NOMO-1 treated with DMSO at 0.1 percent for 48 hours (cell line): Measurements from ENCODE around the gene BDH1.
"Not testable (repeated sequence)": the region's sequence is repeated elsewhere in the genome, so short reads cannot be mapped to it uniquely, and the experiment has no call there.

Source experiments
- DNase-seq: peaks from one replicate; lab custom pipeline; 2025; ENCODE audit not compliant: unreplicated experiment; lab: John Stamatoyannopoulos, UW

BDH1 gene

DNA sequence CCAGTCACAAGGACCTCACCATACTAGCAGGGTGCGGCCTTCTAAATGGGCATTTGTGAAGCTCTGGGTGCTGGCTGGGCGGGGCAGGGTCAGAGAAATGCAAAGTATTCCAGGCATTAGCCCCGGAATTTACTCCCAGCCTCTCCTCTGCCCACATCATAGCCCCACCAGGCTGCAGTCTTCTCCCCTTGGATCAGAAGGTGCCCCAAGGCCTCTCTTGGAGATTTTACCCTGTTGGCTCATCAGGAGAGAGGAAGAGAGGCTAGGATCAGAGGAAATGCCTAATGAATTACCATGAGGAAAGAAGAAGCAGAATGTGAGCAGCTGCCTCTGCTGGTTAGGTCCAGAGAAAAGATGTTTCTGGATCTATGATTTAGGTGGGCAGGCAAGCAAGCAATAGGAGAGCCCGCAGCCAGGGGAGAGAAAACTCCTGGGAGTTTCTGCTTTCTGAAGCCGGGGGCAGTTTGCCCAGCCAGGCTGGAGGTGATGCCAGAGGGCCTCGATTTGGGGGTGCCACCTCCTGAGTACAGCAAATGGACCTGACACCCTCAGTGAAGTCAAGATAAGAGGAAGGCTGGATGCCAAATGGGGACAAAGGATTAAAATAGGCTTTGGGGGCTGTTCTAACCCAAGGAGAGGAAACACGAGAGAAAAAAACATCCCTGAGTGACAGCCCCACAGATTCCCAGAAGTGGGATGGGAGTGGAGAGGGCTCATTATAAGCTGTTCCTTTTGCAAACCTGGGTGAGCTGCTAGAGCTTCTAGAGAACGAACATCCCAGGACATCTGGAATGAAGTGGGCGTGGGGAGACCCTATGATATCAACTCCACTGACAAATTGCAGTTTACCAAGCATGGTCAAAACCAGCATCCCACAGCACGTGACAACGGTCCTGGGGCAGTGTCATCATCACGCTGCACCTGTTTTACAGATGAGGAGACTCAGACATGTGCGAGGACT, 65.4 kb downstream of the BDH1 start:
- DNase-seq = no peak

DNA sequence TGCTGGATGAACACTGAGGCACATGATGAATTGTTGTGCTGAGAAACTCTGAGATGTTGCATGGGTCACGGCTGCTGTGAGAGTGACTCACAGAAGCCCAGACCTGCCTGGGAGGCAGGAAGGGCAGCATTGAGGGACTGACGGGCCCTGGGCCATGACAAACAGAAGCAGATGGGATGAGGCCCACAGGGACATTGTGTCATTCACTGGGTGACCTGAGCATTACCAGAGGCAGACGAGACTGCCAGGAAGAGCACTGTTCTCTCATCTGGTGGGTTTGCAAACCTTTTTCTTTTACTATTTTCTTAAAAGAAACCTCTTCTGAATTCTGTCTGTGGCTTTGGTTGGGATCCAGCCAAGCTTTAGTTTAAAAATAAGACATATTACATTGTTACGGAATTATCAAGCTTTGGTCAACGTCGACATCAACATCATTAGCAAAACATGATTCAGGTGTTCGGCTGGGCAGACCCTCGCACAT, 67.8 kb downstream of the BDH1 start:
- no peak for DNase-seq

DNA sequence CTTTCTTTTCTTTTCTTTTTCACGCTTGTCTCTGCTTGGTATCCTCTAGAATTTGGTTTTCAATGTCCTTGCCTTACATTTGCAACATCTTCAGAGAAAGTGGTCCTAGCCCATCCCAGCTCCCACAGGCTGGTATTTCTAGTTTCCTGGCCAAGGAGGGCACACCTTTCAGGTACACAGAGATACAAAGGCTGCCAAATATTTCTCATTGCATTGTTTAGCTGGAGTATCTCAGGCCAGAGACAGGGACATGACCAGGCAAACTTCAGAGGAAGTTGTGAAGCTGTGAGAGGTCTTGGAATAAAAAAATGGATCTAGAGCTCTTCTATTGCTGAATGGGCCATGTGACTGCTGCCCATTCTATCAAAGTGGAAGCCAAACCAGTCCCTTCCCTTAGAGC, 68.9 kb downstream of the BDH1 start:
- DNase-seq = no peak

DNA sequence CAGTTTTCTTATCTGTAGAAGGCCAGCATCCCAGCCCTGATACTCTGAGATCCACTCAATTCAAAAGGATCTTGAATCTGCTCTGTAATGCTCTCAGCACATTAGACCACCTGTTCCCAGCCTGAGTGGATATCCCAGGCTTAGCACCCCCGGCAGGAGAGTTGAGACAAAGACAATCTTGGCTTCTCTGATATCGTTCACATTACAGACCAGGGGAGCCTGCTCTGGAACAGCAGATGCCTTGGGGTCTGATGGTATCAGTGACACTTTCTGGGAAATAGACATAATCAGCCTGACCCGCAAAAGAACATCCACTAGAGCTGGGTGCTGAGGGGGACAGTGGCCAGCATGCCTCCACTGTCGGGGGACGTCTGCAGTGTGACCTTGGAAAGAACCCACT, 70.6 kb downstream of the BDH1 start:
- no peak for DNase-seq

DNA sequence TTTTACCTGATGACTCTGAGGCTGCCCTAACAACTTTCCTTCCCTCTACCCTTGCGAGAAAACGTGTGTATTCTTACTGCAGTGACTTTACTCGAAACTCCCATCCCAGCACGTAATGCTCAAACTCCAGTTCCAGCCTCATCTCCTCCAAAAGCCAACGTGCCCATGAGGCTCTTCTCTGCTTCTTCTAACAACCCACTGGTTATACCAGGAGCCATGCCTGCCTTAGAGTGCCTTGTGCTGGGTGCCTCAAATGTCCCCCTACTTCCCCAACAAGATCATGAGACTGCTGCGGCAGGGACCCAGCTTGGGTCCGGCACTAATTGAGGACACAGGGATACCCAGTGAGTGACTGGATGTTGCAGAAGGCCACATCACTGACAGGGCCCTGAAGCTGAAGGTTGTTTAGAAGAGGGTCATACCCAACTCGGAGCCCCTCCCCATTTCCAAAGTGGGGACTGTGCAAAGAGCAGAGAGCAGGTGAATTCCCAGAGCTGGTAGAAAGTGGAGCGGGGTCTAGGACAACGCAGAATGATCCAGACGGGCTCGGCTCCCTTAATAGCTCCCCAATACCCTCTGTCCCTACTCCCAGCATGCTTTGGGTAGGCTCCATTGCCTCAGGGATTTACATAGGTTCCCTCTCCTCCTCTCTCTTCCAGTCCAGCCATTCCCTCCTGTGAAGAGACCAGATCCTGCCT, 71.4 kb downstream of the BDH1 start:
- DNase-seq = no peak

DNA sequence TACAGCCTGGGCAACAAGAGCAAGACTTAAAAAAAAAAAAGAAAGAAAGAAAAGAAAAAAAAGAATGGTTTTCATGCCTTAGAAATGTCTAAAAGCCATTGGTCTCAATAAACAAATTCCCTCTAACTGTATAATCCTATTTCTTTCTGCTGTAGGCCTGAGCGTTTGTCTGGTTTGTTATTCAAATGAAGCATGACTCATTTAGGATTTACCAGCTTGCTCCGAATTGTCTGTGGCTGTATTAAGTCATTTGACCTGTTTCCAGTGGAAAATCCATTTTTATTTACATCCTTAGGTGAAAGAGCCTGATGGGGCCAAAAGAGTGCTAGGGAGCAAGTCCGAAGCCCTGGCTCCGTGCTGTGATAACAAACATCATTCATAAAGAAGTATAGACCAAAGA, 73.8 kb downstream of the BDH1 start:
- no peak for DNase-seq

DNA sequence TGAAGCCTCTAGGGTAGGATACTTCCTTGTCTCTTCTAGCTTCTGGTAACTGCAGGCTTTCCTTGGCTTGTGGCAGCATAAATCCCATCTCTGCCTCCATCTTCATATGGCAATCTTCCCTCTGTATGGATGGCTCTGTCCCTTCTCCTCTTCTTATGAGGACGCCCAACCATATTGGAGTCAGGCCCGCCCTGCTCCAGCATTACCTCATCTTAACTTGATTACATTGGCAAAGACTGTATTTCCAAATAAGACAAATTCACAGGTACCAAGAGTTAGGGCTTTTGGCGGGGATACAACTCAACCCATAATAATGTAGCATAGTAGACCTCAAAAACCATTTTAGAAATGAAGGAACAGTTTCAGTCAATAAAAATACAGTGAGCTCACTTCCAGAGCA, 75.4 kb downstream of the BDH1 start:
- no peak for DNase-seq

DNA sequence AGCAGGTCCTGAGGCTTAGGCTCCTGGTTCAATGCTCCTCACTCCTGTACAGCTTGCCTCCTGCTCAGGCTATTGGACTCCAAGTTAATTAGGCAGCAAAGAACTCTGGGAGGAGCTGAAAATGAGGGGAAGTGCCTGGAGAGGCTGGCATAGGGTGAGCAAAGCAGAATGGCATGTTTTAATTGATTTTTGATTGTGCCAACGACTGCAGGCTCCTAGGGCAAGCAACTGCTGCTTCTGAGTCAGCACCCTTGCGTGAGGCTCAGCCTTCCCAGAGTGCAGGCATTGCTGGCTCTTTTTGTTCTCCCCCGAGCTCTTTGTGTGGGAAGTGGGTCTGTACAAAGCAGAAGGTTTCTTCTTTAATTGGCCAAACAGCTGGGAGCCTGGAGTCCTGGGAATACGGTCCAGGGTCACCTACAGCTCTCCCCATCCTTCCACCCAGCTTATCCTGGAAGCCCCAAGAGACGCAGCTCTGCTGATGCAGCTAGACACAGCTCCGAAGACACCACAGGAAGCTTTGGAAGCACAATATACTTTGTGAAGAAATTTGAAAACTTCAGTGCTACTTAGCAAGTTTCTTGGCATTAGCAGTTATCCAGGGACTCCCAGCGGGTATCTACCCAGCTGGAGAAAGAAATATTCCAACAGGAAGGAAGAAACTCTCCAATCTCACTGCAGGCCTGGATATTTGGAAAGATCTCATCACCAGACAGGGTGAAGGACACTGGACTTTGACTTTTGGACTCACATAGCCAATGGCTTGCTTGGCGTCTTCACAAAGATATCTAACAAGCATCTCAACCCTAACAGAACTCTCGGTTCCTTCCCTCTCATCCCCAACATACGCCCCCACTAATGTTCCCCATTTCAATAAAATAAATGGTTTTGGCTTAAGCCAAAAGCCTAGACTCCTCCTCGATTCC, 76.8 kb downstream of the BDH1 start:
- DNase-seq = no peak

DNA sequence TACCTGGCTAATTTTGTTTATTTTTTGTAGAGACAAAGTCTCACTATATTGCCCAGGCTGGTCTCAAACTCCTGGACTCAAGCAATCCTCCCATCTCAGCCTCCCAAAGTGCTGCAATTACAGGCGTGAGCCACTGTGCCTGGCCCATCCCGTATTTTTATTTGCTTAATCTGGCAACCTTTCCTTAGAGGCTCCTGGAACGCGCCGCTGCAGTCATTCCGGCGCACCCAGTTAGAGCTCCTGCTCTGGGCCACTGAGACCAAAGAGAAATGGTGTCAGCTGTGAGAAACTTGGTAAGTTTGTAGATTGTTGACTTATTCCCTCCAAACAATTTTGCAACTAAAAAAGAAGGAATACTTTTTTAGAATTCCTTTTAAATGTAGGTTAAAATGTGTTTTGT, 78.0 kb downstream of the BDH1 start:
- not testable (repeated sequence) for DNase-seq

DNA sequence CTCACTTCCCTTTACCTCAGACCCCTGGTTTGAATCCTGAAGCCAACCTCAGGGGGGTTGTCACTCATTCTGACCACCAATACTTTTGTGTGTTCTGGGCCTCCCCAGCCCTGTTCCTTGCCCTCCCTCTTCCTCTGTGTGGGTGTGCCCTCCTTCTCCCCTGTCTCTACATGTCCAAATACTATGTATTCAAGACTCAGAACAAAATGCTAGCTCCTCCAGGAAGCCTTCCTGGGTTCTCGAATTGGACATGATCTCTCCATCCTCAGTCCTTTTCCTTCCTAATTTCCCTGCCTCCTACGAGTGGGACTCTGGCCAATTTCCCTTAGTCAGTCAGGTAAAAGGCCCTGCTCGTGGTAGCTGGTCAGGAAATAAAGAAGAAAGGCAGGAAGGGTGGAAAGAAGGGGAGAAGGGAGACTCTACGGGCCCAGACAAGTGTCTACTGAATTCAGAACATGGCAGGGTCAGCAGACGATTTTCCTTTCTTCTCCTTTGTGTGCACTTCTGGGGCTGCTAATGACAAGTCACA, 79.7 kb downstream of the BDH1 start:
- DNase-seq = no peak

DNA sequence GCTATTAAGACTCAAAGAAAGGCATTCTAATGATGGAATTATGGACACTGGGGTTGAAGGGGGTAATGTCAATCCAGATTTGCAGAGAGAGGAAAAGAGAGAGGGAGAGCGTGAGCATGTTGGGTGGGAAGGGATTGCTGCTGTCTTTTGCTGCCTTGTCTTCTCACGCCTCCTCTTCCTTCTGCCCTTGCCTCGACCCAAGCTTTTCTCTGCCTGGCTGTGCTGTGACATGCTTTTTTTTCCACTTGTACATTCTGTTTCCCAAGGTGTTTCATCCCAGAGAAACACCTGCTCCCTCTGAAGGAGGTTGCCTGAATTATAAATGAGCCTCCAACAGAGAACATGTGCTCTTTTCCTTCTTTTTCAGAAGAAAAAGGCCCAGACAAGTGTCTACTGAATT, 80.3 kb downstream of the BDH1 start:
- DNase-seq = no peak

DNA sequence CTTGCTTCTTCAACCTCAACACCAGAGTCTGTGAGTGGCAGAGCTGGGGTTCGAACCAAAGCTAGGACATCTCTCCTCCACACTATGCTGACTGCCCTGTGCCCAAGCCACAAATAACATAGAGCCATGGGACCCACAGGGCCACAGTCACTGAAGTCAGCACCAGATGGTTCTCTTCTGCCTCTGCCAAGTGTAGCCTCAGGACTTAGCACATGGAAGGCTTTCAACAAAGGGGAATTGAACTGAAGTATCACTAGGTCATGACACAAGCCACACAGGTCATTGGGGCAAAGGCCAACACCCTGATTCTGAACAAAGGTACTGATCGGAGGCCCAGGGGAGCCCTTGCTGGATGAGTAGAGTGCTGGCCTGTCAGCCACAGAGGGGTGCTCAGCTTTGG, 83.6 kb downstream of the BDH1 start:
- DNase-seq = no peak

DNA sequence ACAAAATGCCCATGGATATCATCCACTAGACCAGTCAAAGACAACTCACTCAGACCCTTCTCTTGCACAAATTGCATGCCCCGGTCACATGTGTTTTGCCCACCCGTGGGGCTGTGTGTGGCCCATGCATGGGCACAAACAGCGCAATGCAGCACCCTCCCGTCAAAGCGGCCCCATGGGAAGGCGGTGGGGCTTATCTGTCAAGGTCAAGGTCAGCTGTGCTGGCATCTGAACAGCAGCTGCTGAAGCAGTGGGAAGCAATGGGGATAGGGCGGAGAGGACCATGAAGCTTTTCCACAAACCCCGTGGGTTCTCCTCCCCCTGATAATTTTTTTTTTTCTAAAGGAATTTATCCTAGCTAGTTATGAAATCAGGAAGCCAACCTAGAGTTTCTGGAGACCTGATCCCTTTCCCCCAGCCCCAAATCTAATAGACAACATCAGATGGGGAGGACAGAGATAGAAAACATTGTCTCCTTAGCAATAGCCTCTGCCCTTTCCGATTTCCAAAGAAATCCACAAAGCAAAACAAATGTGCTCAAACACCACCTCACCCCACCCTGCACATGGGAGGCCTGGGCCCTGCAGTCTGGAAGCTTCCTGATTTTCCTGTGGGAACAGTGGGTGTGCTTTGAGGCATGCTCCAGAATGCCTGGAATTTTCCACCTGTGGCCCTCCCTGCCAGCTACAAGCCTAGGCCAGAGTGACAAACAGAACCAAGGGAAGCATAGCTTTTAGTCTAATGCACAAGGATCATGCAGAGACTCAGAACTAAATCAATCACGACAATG, 84.4 kb downstream of the BDH1 start:
- DNase-seq = no peak

DNA sequence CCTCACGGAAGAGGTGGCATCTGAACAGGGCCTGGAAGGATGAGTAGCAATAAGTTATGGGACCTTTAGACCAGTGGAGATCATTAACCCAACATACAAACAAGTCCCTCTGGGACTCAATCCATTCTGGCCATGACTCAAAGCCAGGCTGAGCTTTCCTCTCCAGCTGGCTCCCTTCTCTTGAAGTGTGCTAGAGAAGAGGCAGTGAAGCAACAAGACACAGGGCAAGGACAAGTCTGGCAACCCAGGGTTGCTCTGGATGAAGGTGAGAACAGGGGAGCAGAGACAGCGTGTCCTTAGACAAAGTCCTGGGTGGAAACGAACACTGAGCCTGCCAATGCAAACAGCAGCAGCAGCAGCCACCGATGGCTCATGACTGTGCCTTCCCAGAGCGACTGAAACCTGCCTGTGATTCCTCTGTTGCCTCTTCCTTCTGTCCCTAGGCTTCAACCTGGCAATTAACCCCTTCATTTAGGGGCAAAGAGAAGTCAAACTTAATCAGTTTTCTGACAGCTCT, 86.8 kb downstream of the BDH1 start:
- no peak for DNase-seq

DNA sequence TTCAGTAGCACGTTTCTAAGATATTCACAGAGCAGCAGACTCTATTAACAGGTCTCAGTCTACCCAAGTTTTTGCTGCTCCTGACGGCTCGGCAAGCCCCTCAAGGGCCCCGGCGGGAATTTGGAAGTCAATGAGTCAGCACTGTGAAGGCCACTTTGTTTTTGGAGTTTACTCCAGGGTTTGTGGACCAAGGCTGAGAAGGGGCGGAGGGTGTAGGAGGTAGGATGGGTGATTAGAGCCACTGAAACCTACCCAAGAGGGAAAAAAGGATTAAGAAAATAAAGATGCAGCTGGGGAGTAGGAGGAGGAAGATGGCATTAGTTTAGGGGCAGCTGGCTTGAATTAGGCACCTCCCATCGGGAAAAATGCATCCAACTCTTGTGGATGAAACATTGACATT, 87.6 kb downstream of the BDH1 start:
- no peak for DNase-seq

DNA sequence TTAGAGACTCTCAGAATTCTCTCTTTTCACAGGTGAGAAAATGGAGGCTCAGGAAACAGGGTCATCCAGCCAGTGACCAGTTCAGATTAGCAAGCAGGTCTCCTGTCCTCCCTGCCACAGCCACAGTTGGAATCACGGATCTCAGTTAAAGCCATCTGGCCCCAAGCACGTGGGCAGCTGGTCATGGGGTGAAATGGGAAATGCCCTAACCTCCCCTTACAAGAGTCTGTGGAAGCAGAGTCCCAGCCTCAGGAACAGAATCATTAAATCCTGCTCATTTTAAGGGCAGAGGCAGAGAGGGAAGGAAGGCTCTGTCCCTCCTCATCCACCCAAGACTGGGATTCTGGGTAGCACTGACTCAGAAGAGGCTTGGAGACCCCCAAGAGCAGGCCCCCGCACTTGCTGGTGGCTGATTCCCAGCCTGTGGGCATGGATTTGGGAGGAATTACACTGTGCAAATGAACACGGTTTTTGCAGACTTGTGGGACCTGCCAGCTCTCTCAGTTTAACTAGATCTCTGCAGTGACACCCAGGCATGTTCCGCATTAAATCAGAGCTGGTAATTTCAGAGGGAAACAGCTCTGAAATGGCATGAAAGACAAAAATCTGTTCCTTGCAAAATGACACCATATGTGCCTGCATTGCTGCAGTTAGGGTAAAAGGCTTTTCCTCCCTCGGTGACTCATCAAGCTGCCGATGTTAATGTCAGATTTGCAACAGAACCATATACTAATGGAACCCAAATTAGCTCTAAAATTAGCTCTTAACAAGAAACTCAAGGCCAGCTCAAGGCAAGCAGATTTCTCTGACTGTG, 89.0 kb downstream of the BDH1 start:
- DNase-seq = peak; percentile 23

DNA sequence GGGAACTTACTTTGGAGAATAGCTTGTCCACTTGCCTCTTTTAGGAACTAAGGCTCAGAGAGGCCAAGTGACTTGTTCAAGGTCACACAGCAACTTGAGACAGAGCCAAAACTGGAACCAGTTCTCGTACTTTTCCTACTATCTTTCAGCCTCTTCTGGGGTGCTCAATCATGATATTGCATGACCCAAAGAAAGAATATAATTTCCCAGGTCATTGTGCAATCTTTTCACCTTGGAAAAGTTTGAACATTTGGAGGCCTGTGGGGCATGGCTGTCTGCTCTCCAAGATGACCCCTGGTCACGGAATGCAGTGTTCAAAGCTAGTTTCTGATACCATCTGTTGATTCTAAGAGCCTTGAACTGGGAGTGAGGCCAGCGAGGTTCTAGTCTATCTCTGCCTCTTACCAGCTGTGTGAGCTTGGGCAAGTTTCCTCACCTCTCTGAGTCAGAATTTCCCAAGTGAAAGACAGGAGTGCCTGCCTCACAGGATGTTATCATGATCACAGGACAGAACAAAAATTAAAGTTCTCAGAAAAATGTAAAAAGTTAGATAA, 89.7 kb downstream of the BDH1 start:
- DNase-seq = no peak

DNA sequence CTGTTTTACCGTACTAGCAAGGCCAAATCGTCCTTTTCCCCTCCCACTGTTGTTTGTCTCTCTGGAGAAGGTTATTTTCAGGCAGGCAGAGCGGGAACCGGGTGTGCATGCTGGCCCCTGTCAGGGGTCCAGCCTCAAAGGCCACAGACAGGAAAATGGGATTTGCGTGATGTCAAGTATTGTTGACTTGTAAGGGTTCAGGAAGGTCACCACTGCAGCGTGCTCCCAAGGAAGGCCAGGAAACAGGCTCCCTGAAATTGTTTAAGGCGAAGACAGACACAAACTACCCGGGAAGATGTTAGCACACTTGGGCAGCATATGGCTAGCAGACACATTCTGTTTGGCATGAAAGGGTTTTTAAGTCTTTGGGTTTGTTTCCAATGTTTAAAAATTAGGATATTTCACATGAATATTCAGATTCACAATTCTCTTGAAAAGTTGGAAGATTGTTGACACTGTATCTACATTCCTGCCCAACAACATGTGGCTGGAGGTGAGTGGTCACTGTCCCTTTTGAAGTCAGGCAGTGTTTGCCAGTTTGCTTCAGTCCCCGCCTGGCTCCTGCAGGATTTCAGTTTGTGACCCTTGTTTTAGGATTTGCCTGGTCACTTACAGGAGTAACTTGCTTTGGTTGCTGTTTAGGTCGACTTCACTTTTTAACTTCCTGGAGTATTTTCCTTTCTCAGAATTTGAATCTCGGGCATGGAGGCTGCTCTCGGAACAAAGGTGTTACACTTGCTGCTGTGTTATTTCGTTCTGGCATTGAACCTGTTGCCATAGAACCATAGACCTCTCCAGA, 90.4 kb downstream of the BDH1 start:
- DNase-seq = no peak
